Activated T-cell treated with anti-CD3 and anti-CD28 coated beads, Interleukin-2, amount 50 U/mL, for 48 hours (primary cell): Measurements from ENCODE around the gene NHP2.
"Not testable (repeated sequence)": the region's sequence is repeated elsewhere in the genome, so short reads cannot be mapped to it uniquely, and the experiment has no call there.

Source experiments
- DNase-seq, 2 experiments: peaks; one replicate each; pipeline ENCODE4 v3.0.0-alpha.2; 2020

Gene NHP2

DNA sequence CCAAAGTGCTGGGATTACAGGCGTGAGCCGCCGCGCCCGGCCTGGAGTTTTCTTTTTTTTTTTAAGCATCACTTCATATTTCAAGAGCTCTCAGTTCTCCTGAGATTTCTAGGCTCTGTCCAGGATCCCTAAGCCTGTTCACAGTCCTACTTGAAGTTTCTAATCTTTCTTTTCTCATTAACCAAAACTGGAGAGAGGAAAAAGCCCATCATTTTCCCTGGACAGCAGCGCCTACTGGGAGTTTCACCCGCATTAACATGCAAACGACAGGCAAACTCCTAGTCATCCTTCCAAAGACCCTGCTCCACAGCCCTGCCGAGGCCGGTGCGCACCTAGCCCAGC, 23.5 kb downstream of the NHP2 start:
- not testable (repeated sequence) for DNase-seq

DNA sequence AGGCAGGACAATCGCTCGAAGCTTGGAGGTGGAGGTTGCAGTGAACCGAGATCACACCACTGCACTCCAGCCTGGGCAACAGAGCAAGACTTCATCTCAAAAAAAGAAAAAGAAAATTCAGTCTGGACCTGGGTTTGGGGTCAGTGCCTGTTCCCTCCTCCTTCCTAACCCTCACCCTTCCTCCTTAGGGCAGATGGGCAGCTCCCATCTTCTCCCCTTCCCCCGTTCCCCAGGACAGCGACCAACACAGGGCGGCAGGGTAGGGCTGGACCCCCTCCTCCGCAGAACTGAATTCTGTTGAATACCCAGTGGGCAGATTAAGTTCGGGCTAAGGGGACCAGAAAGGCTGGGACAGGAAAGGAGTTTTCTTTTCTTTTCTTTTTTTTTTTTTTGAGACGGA, 24.4 kb downstream of the NHP2 start:
- no peak for DNase-seq

DNA sequence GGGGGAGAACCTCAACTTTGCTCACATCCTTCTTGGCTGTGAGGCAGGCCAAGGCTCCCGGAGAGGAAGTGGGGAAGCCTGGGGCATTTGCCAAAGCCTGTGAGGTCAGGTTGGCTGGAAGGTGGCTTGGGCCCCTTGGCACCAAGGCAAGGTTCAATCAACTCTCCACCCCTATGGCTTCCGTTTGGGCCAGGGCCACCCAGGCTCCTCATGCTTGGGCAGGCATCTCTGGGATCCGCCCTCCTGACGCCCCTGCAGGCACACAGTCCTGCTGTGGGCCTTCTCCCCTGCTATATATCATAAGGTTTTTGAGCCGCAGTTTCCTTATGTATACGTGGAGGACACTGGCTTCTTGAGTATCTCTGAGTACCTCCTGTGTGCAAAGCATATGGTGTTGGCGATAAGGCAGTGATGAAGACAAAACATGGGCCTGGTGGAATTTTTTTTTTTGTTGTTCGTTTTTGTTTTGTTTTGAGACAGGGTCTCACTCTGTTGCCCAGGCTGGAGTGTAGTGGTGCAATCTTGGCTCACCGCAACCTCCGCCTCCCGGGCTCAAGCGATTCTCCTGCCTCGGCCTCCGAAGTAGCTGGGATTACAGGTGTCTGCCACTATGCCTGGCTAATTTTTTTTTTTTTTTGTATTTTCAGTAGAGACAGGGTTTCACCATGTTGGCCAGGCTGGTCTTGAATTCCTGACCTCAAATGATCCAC, 26.2 kb downstream of the NHP2 start:
- not testable (repeated sequence) for DNase-seq

DNA sequence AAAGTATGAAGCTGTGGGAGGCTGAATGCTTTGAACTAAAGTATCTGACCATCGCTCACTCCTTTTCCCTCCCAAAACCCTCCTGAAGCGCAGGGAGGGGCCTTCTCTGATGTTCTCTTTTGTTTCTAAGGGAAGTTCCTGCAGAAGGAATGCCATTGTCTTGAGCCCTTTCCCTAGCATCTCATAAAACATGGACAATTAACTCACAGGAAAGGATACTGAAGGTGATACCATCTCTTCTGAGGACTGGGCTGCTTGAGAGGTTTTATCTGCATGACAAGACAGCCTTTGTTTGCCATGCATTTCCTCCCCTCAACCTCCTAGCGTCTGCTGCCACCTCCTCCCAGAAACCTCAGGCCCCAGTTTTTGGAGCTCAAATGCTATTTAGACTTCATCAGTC, 27.1 kb downstream of the NHP2 start:
- DNase-seq = no peak

DNA sequence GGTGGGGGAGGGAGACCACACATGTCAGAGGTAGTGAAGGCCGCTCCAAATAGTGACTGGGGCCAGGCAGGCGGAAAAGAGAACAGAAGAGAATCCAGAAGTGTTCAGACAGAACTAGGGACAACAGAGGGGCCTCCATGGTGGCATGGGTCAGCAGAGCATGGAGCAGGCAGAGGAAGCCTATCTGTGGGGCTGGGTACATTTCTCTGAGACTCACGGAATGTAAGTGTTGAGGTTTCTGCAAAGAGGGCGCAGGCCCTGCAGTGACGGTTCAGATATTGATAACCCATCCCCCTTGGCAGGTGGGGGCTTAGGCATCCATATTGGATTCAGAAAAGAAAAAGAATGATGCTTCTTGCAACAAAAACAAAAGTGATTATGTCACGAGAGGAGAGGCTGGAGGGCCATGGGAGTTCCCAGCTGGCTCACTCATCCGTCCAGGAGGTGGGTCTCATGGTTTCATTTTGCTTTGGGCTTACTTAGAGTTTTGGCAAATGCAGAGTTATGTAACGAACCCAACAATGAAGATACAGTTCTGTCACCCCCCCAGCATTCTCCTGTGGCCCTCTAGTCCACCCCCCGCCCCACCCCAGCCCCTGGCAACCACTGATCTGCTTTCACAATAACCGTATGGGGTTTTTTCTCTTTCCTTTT, 28.3 kb downstream of the NHP2 start:
- DNase-seq = no peak

DNA sequence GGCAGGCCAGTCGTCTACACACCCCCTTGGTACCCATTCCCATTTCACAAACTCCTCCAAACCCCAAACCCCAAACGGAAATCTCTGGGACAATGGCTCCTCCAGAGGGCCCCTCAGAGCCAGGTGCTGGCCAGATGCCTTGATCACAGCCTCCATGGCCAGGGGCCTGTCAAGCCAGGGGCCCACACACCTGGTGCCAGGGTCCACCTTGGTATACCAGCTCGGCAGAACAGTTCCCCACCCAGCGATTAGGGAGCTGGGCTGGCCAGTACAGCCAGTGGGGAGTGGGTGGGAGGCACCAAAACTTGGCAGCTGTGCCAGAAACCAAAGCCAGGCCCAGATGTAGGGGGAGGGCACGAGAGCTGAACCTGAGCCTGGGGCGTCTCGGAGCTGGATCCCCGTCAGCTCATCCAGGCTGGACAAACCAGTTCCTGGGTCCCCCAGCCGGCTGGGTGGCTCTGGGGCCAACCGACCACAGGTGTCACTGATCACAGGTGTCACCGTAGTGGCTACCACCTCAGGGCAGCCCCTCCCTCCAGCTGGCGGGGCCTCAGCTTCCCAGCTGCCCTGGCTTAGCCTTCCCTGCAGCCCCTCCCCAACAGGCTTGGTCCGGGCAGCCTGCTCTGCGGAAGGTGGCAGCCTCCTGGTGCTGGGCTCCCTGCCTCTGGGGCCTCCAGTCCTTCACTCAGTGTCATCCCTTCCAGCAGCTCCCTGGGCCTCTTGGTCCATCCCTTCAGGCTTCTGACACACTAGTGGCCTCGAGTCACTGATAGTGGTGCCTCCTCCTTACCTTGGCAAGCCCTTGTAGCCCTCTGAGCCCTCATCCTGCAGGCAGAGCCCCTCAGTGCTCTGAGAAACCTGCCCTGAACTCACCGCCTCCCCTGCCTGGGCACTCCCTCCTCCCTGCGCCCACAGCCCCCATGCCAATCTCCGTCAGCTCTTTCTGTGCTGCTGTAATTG, 29.4 kb downstream of the NHP2 start:
- DNase-seq = no peak

DNA sequence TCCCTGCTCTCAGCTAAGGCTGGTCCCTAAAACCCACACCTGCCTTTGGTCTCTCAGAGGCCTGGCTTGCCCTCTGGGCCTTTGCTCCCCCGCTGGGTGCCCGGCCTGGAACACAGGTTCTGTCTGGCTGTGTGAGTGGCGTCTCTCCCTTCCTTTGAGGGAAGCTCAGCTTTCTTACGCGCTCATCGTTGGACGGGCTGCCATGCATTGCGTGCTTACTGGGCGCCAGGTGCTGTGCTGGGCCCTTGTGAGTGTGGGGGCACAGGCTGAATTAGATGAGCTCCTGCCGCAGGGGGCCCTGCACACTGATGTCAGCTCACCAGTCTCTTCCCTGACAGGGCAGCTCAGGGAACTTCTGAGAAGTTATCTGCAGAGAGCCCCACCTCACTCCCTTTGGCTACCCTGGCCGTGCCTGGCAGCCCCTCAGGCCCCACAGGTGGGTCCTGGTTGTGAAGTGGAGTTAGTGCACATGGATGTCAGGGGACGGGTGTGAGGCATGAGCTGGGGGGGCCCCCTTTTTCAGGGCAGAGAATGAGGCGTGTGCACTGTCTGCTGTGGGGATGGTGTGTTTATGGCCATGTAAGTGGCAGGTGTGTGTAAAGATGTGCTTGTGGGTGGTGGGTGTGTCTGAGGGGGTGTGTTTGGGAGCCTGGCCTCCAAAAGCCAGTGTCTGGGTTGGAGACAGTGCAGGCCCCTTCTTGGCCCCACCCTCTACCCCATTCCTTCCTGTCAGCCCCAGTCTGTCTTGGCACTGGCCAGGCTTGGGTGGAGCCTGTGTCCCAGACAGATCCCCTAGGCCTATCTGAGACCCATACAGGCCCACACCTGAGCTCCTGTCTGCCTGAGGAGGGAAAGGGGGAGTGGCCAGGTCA, 30.4 kb downstream of the NHP2 start:
- DNase-seq = no peak

DNA sequence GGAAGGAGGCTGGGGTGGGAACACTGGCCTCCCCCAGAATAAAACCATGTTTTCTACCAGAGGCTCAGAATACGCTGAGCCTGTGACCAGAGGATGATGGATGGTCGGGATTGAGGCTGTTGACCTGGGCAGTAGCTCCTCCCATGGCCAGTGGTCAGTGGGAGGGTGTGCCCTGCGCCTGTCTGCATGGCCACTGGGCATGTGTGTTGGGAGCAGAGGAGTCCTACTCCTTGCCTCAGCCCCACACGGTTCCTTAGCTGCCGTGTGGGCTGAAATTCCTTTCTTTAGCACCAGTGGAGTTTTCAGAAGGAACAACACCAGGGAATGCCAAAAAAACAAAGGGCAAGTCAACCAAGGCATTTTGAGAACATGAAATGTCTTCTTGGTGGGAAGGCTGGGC, 31.3 kb downstream of the NHP2 start:
- no peak for DNase-seq

DNA sequence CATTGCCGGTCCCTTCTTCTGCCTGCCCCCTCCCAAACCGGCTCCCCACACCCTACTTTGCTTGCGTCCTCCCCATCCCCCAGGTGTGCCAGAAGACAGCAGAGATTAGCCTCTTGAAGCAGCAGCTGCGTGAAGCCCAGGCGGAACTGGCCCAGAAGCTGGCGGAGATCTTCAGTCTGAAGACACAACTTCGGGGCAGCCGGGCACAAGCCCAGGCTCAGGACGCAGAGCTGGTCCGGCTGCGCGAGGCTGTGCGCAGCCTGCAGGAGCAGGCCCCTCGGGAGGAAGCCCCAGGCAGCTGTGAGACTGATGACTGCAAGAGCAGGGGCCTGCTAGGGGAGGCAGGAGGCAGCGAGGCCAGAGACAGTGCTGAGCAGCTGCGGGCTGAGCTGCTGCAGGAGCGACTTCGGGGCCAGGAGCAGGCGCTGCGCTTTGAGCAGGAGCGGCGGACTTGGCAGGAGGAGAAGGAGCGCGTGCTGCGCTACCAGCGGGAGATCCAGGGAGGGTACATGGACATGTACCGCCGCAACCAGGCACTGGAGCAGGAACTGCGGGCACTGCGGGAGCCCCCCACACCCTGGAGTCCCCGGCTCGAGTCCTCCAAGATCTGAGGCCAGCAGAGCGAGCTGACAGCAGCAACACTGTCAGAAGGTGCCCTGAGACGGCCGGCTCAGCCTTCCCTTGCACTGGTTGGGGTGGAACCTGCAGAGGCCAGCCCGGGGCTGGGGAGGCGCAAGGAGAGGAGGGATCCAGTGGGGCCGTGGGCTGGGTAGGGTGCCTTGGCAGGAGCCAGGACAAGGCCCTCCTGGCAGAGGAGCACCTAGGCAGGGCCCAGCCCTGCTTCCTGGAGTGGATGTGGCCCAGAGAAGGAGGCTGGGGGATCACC, 32.1 kb downstream of the NHP2 start:
- no peak for DNase-seq

DNA sequence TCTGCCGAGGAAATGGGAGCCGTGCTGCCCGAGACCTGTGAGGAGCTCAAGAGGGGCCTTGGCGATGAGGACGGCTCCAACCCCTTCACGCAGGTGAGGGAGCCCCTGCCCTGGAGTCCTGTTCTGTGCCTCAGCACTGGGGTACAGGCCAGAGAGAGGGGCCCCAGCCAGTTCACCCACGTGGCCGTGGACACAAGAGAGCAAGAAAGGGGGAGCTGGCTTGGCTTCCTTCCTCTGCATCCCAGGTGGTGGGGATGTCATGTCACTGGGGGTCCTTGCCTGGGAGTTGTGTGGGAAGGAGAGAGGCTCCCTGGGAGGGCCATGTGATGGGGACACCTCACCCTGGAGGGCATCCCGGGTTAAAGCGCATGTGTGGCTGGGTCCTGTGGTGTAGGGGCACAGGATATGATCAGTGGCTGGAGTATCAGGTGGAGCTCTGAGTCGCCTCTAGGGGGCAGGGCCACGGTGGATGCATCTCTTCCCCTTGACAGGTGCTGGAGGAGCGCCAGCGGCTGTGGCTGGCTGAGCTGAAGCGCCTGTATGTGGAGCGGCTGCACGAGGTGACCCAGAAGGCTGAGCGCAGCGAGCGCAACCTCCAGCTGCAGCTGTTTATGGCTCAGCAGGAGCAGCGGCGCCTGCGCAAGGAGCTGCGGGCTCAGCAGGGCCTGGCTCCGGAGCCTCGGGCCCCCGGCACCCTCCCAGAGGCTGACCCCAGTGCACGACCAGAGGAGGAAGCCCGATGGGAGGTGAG, 32.9 kb downstream of the NHP2 start:
- DNase-seq = peak; percentile 81 to 87

DNA sequence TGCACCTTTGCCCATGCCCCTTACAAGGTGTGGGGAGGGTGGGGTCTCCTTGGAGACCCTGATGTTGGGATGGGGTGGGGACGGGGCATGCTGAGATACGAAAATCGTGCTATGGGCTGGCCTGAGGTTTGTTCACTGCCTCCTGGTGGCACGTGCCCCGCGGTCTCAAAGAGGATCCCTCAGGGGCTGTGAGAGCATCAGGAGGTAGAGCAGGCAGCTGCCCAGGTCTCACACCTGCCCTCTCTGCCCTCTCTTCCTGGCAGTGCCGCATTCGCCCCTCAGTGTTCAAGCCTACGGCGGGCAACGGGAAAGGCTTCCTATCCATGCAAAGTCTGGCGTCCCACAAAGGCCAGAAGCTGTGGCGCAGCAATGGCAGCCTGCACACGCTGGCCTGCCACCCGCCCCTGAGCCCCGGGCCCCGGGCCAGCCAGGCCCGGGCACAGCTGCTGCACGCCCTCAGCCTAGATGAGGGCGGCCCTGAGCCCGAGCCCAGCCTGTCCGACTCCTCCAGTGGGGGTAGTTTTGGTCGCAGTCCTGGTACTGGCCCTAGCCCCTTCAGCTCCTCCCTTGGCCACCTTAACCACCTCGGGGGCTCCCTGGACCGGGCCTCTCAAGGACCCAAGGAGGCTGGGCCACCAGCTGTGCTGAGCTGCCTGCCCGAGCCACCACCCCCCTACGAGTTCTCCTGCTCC, 33.6 kb downstream of the NHP2 start:
- DNase-seq = no peak

DNA sequence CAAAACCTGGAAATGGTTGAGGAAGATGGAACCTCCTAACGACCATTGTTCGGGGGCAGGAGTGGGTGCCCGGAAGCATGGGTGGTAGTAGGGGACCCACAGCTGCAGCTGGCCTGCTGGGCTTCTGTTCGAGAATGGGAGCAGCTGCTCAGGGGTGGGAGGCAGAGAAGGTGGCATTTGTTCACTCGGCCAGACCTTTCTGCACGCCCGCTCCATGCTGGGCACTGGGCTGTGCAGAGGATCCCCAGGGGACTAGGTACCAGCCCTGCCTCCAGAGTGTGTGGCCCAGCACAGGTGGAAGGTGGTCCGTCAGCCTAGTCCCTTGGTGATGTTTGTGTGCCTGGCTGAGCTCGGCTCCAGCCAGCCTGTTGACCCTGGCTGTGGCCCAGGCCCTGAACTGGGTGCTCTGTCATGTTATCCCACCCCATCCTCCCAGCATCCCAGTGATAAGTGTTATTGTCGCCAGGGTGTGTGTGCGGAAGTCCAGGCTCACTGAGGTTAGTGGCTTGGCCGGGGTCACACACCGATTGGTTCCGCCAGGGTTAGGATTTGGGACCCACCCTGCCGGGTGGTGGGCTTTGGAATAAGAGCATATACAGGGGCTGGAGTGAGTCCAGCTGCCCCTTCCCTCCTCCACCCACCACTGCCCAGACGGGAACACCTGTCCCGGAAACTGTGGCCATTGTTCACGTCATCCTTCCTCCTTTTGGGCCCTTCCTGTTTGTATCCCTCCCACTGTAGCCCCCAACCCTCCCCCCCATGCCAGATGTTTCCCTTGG, 35.6 kb downstream of the NHP2 start:
- no peak for DNase-seq

DNA sequence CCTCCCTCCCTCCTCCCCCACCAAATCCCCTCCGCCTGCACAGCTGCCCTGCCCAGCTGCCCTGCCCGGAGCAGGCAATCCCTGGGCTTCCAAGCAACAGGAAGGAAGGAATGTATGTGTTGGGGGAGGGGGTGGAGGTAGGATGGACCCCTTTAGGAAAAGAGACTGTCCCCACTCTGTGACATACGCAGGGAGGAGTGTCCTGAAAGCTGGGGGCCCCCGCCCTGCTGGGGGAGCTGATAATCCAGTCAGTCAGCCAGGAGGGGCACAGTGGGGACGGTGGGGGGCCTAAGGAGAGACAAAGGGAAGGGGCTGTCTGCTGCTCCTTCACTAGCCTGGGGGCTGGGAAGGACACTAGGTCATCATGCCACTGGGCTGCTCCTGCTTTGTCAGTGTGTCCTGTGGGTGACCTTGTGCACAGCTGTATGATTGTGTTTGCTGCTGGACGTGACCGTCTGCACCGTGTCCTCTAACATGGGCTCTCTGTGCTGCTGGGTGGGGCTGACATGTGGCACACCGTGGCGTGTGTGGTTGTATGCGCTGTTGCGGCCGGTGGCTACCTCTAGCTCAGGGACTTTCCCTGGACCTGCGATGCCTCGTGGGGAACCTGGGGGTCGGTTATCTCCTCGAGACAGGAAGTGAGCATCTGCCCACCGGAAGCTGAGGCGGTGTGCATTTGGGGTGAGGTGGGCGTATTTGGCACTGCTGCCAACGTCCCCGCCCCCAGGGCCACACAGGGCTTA, 37.4 kb downstream of the NHP2 start:
- DNase-seq = peak; percentile 70 to 79

DNA sequence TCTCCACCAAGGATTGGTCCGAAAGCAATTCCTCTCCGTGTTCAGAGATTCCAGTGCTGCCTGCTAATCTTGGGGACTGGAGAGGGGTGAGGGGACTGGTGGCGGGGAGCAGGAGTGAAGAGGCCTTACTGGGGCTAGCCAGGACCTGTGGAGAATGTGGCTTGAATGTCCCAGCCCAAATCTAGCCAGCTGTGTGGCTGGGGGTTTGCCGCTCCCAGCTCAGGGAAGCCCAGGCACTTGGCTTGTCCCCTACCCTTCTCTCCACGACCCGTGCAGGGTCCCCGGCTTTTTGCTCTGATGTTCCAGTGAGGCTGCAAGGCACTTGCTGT, 37.9 kb downstream of the NHP2 start:
- DNase-seq = peak in 1 of 2 experiments; percentile 38

DNA sequence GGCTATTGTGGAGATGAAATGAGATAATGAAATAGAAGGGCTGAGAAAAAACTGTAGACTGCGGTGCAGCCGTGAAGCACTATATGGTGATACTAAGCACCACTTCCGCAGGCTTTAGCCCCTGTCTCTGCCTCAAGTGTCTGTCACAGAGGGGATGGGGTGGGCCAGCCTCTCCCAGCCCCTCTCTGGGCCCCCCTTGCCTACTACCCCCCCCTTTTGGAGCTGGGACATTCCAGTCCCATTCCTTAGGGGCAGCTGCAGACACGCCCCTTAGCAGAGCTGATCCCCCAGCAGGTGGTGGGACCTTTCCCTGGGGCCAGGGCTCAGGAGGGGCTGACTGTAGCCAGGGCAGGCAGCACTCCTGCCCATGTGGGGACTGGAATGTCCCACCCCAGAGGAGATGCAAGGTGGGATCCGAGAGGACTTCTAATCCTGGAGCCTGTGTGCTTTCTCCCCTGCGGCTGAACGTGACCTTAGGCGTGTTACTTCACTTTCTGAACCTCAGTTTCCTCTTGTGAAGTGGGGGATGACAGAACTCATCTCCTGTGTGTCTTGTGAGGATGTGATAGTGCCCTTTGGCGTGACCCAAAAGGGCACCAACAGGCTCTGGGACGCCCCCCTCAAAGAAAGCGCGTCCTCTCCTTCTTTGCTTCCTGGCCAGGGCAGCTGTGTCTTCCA, 38.4 kb downstream of the NHP2 start:
- DNase-seq = peak; percentile 40 to 48

DNA sequence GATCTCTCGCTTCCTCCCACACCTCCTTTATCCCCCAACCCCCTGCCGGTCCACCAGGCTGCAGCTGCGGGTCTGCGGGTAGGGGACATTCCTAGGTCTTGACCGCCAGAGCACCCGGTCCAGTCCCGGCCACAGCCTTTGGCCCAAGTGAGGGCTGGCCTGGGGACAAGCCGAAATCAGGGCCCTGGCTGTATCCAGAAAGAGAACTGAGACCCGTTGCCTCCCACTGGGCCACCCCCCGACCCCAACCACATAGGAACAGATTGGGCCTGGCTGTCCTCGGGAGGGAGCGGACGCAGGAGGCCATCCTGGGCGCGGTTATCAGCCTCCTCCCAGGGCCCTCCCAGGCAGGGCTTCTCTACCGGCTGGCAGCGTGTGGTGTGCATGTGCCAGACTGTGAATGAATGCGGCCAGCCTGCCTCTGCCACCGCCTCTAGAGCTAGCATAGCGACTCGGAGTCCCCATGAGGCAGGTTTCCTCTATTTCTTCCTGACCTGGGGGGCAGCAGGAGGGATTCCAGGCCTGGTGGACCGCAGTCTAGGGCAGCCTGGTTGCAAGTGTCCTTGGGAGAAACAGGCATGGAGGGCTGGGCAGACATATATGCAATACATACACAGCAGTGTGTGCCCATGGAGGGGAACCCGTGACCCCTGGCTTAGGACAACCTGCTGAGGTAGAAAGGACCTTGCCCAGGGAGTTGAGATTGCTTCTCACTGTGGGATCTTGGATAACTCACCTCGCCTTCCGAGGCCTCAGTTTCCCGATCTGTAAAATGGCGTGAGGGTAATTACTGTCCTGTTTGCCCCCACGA, 39.2 kb downstream of the NHP2 start:
- DNase-seq = peak; percentile 64

DNA sequence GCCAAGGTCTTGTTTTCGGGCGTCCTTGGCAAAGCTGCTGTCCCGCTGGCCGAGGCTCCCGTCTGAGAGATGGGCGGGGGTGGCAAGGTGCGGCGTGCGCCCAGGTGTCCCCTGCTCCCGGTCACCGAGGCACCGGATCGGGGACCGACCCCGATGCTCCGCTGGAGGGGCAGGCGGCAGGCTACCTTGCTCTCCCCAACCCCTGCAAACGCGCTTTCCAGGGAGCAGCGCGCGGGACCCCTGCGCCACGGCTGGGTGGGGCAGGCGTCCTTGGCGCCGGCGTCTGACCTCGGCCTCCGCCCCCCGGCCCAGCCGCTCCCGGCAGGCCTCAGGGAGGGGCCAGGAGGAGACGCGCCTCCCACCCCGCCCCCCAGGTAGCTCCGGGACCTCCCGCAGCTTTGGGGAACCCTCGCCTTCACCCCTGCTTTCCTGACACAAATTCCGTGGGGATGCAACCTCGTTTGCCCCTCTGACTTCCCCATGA, 39.8 kb downstream of the NHP2 start:
- peak; percentile 44 to 58 for DNase-seq
